GM12864 (cell line): ENCODE results near the gene MGMT.

Experiments
- DNase-seq: peaks from one replicate; pipeline ENCODE4 v3.0.0-alpha.2; 2011; ENCODE audit warnings: low read depth
- H3K4me3 ChIP-seq: 2 replicates; pipeline ENCODE4 v1.5.1; 2011; ENCODE audit warnings: mild to moderate bottlenecking, low read depth, low read length, control low read depth
- TF ChIP-seq, protein P1 (sequence below): IDR thresholded peaks from 2 replicates; pipeline ENCODE4 v1.5.1; 2011; ENCODE audit warnings: low read depth, mild to moderate bottlenecking, moderate library complexity, low read length, control low read depth, inconsistent platforms; ENCODE audit errors: missing control alignments

Gene MGMT

DNA sequence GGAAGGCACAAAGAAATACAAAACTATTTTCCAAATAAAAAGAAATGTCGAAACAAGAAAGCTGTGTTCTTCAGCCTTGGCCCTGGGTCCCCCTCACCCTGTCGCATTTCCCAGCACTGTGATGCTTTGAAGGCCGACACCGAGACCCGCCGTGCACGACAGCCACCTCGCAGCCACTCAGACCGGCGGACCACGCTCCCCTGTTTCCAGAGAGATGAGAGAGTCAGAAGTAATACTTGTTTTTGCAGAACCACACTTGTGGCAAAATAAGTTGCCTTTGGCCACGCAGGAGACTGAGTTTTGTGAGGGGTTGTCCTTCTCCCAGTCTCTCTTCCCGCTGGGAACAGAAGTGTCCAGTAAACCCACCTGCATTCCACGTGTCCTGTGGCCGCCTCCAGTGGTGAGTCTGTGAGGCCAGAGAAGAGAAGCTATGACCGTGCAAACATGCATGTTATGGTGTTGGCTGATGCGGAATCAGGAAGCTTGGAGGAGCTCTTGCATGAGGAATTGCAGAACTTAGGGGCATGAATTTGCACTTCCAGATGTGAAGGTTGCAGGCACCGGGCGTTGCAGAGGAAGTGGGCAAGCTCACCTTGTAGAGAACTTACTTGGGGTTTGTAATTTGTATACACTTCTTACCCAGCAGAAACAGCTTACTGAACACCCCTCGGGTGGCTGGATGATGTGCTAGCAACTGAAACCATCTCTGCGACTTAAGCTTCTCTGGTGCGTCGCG, 302.5 kb downstream of the MGMT start:
- TF ChIP-seq, protein P1, sequence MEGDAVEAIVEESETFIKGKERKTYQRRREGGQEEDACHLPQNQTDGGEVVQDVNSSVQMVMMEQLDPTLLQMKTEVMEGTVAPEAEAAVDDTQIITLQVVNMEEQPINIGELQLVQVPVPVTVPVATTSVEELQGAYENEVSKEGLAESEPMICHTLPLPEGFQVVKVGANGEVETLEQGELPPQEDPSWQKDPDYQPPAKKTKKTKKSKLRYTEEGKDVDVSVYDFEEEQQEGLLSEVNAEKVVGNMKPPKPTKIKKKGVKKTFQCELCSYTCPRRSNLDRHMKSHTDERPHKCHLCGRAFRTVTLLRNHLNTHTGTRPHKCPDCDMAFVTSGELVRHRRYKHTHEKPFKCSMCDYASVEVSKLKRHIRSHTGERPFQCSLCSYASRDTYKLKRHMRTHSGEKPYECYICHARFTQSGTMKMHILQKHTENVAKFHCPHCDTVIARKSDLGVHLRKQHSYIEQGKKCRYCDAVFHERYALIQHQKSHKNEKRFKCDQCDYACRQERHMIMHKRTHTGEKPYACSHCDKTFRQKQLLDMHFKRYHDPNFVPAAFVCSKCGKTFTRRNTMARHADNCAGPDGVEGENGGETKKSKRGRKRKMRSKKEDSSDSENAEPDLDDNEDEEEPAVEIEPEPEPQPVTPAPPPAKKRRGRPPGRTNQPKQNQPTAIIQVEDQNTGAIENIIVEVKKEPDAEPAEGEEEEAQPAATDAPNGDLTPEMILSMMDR = no peak
- no peak for DNase-seq

DNA sequence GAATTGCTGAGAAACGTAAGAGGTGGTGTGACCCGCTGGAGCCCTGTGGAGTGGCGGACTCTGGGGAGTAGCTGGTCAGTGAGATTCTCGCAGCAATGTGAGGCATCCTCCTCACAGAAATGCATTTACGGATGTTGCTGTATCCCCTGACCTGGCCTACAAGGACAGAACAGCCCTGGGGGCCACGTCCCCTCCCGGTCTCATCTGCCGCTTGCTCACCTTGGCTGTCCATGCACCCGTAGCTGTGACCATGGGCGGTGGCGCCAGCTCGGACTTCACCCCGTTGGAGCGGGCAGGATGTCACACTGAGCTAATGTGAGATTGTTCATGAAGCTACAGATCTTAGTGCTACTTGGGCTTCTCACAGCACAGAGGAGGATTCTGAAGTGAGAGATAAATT, 303.2 kb downstream of the MGMT start:
- TF ChIP-seq, protein P1 = no peak
- no peak for DNase-seq
- no peak overlapping the region for H3K4me3 ChIP-seq

More for the DNA sequence above, 302.5 kb downstream of the MGMT start:
- H3K4me3 ChIP-seq = no peak overlapping the region

DNA sequence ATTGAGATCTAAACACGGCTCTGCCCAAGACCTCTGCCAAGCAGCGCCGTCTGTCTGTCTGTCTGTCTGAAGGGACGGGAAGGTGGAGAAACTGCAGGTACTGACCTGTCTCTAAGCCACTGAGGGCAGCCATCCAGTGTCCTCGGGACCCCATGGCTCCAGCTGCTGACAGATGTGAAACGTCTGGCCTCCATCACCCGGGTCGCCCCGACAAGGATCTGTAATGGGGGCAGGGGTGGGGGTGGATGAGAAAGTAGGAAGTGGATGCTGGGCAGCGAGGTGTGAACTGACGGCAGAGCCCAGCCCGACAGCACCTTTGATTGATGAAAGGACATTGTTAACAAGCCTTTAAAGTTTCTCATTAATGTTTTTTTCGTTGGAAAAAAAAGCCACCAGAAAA, 304.0 kb downstream of the MGMT start:
- DNase-seq = no peak
- TF ChIP-seq, protein P1 = no peak
- H3K4me3 ChIP-seq = no peak overlapping the region

DNA sequence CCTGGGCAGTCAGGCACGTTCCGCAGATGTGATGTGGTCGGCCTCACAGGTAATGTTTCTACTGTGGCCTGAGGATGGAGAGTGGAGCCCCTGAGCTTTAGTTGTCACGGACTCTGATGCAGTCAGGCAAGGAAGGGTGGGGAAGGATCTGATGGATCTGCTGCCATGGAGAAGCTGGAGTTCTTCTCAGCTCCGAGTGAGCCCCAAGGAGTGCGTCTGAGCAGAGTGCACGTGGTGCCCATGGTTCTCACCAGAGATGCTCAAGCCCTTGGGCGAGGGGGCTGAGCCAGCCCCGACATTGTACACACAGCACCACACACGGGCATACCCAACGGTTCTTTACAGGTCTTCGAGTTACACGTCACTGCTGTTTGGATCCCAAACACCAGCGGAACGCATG, 304.5 kb downstream of the MGMT start:
- DNase-seq = no peak
- no peak overlapping the region for H3K4me3 ChIP-seq
- TF ChIP-seq, protein P1 = no peak

DNA sequence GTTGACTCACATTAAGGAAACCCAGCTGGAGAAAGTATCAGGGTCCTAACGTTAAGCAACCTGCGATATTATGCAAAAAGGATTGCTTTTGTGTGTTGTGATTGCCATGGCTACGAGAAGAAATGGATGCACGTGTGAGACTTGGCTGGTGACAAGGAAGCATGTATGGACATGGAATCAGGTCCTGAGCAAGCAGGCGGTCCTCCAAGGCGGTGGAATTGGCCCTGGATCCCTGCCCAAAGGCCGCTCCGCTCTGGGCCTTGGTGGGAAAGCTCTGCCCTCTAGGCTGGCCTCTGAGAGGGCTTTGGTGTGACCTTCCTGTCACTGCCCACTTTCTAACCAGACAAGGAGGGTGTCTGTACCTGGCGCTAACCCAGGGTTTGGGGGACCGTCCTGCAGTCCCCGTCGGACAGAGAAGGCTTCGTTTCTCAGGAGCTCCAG, 305.0 kb downstream of the MGMT start:
- DNase-seq = no peak
- TF ChIP-seq, protein P1 = no peak
- H3K4me3 ChIP-seq = no peak overlapping the region

DNA sequence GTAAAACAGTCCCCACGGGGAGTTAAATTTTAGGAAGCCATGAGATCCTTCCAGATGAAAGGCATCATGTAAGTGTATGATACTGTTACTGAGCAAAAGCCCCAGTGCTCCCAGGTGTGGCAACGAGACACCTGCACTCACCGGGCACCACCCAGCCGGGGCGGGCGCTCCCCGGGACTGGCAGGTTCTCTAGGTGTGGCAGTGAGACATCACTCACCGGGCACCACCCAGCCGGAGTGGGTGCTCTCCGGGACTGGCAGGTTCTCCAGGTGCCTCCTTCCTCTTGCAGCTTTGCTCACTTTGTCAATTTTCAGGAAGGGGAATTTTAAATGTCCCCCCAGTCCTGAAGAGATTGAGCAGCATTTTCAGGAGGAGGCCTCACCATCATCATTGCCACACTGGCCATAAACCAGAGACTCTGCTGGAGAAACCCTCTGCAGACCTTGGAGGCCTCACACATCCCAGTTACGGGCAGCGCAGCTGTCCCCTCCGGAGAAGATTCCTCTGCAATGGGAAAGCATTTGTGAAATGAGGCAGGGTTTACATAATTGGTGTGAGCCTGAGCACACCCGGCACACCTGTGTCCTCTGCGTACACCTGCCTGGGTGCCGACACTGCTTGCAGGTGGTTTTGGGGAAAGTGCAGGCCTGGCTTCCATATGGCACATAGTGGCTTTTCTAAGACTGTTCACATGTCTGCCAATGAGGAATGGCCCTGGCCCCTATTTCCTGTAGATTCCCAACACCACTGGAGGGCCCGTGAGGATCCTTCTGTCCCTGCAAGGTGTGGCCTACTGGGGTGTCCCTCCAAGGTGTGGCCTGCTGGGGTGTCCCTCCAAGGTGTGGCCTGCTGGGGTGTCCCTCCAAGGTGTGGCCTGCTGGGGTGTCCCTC, 305.7 kb downstream of the MGMT start:
- DNase-seq = no peak
- TF ChIP-seq, protein P1 = no peak
- H3K4me3 ChIP-seq = no peak overlapping the region
